GM20431 (cell line): Measurements from ENCODE around the gene MED22.
"Not testable (repeated sequence)": the region's sequence is repeated elsewhere in the genome, so short reads cannot be mapped to it uniquely, and the experiment has no call there.

Experiments used
- in situ Hi-C: fragments of 300-500 bp; cut with MseI, MboI; formaldehyde crosslinking; loops from one replicate; pipeline ENCODE4 v1.15.0; 2020; ENCODE audit warnings: low sequenced_read_pairs; ENCODE audit not compliant: unreplicated experiment

Gene MED22

DNA sequence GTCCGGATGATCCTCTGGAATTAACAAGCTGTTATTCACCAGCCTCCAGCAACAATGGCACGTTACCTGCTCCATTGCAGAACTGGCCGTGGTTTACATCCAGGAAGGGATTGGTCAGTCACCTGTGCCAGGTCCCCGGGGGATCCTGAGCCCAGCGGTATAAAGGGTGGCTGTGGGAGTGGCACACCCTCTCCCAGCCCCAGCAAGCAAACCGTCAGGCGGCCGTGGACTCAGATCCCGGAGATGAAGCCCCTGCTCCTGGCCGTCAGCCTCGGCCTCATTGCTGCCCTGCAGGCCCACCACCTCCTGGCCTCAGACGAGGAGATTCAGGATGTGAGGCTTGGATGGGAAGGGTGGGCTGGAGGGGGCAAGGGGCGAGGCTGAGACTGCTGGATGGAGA lies 30.4 kb downstream of the MED22 start:
- in situ Hi-C loops: not testable (repeated sequence)

DNA sequence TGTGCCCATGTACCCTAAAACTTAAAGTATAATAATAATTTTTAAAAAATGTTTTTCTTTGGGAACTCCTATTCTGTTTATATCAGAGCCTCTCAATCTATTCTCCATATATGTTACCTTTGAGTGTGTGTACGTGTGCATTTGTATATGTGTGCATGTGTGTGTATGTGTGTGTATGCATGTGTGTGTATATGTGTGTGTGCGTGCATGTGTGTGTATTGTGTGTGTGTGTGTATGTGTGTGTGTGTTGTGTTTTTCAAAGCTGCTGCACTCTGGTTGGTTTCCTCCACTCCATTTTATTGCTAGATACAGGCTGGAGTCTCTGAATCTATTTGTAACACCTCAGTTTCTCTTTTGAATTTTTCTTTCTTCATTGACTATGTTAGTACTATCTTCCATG lies 31.9 kb downstream of the MED22 start:
- in situ Hi-C loops: no loop called here

DNA sequence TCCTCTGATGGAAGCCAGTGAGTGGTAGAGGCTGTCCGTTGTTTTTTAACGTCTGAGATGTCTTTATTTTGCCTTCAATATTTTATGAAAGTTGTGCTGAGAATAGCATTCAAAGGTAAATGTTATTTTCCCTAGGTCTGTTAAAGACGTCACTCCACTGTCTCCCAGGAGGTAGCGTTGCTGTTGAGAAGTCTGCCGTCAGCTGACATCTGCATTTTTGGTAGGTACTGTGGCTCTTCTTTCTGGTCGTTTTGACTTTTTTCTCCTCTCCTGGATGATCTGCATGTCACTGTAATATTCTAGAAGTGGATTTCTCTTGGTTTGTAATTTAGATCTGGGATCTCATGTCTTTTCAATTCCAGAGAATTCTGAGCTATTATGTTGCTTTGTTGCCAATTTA lies 38.3 kb downstream of the MED22 start:
- in situ Hi-C loops: no loop called here

DNA sequence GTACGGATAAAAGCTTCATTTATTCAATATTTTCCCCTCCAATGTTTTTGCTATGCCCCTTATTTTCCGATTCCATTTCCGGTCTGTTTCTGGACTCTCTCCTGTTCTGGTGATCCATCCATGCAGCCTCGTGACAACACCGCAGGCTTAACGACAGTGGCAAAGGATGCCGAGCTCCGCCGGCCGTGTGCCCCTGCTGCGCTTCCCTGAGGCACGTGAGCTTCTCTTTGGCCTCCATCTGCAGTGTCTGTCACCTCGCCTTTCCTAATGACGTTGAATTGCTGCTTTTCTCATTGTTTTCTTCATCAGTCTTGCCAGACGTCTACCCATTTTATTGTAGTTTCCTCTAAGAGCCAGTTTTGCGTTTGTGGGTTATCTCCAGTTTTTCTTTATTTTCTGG lies 40.6 kb downstream of the MED22 start:
- in situ Hi-C loops: no loop called here

DNA sequence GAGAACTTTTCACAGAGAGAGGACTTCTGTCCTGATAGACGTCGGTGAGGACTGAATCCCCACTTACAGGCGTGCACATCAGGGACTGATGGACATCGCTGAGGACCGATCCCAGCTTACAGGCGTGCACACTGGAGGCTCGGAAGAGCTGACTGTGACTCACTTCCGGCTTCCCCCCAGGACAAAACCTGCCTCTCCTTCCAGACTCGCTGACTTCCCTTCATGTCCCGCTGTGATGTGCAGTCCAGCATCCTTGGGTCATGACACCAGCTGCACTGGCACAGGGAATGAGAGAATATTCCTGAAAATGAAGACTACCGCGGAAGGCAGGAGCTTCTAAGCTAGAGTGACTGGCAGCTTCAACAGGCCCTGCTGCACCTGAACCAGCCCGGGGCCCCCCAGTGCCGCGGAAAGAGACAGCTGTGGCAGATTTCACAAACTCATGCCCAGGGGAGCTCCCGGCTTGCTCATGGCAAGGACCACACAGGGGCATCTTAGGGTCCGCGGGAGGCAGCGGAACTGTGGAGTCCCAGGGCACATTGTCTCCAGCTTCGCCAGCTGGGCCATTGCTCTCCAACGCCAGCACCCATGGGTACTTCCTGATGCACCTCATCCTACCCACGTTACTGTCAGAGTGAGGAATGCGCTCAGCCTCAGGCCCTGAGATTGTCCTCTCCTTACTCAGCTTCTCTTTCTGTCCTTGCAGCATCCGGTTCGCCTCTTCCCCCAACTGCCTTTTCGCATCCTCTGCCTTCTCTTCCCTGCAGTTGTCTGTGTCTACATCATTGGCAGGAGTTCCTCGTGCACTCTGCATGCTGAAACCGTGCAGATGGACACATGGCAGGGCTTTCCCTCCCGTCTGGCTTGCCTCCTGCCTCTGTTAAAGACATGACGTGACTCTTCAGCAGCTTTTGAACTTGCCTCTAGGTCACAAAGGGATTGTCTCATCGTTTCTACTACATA lies 41.4 kb downstream of the MED22 start:
- in situ Hi-C loops: no loop called here

DNA sequence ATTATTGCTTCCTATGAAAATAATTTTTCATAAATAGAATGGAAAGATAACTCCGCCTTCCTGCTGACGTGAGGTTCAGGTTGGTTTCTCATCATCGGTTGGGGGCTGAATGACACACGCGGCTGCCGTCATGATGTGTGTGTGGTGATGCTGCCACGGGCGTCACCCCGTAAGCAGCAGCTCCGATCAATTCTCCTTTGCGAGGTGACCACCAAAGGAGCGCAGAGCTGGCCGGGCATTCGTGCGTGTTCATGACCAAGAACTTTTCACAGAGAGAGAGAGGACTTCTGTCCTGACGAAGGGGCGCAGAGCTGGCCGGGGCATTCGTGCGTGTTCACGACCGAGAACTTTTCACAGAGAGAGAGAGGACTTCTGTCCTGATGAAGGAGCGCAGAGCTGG lies 42.2 kb downstream of the MED22 start:
- in situ Hi-C loops: no loop called here

GRCh38 chr9:133304477-133305377 lies 43.2 kb downstream of the MED22 start:
- in situ Hi-C loops: no loop called here

DNA sequence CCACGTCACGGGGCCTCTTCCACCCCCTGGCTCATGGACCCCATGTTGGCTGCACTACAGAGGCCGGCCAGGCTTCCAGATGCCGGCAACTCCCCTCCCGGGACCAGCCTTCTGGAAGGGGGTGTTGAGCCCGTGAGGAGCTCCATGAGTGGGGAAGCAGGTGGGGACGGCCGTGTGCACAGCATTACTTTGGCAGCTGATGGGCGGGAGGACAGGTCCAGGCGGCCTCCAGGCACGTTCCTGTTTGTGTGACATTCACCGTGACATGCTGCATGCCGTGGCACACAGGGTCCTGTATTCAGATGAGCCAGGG lies 43.8 kb downstream of the MED22 start:
- in situ Hi-C loops: no loop called here

- in situ Hi-C loops: no loop called here
Observed at GRCh38 chr9:133303266-133304157, 44.4 kb downstream of the MED22 start.

DNA sequence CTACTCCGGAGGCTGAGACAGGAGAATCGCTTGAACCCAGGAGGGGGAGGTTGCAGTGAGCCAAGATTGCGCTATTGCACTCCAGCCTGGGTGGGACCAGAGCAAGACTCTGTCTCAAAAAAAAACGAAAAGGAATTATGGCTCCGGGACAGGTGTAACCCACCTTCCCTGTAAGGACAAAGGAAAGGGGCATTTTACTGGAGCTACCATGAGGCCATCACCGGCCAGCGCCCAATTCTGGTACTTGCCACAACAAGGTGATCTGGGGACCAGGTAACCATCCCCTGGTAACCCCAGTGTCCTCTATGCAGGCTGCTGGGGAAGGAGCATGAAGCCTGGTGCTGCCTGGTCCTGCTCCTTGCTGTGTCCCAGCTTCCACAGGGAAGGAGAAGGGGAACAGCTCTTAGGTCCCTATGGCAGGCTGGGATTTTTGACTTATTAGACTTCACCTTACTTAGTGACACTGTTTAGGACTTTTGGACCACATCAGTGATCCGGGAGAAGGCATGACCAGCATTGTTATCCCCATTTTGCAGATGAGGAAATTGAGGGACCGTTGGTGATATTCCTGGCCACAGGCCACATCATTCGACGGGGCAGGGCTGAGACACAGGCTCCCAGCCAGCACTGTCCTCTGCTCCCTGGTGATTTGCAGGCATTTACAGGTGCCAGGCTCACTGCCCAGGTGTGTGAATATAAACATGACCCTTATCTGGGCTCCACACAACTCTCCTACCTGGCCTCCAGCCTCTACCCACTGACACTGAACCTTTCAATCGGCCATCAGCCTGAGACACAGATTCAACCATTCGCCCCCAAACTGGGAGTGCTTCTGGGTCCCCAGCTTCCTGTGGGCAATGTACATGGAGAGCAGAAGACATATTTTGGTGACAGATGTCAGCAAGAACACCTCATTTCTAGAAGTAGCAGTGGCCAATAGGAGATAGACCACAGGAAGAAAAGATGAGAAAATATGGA lies 46.4 kb downstream of the MED22 start:
- in situ Hi-C loops: no loop called here

GRCh38 chr9:133299996-133300395 lies 47.9 kb downstream of the MED22 start:
- in situ Hi-C loops: not testable (repeated sequence)

DNA sequence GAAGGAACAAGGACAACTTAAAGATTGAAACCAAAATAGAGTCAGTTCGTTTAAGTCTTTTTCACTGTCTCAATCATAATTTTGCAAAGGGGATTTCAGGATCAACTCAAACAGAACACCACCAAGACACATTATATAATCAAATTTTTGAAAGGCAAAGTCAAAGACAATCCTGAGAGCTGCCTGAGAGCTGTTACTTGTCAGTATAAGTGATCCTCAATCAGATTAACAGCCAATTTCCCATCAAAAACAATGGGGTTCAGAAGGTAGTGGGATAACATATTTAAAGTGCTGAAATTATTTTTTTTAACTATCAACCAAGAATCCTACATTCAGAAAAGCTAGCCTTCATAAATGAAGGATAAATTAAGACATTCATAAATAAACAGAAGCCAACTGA lies 53.7 kb downstream of the MED22 start:
- in situ Hi-C loops: no loop called here

GRCh38 chr9:133290751-133291302 lies 57.1 kb downstream of the MED22 start:
- in situ Hi-C loops: no loop called here
